Activated naive CD8-positive, alpha-beta T cell (primary cell): ENCODE measurements around the gene XYLB.
A peak's percentile ranks its signal among the peaks of the same experiment; 100 is the strongest.
"Not testable (repeated sequence)": the region's sequence is repeated elsewhere in the genome, so short reads cannot be mapped to it uniquely, and the experiment has no call there.

Experiments used
- H3K27ac Mint-ChIP-seq: one replicate; pipeline ENCODE4 v1.8.0; 2021; ENCODE audit warnings: mixed read lengths
- H3K27me3 Mint-ChIP-seq: one replicate; pipeline ENCODE4 v1.8.0; 2021; ENCODE audit warnings: mixed read lengths
- H3K36me3 Mint-ChIP-seq: one replicate; pipeline ENCODE4 v1.8.0; 2021; ENCODE audit warnings: mixed read lengths
- H3K4me1 Mint-ChIP-seq: one replicate; pipeline ENCODE4 v1.8.0; 2021; ENCODE audit warnings: low read depth, mixed read lengths
- H3K4me3 Mint-ChIP-seq: one replicate; pipeline ENCODE4 v1.8.0; 2021; ENCODE audit warnings: mild to moderate bottlenecking, mixed read lengths
- H3K9me3 Mint-ChIP-seq: one replicate; pipeline ENCODE4 v1.8.0; 2021; ENCODE audit warnings: low read depth, mixed read lengths

XYLB gene

GRCh38 chr3:38383156-38383875 lies 36.7 kb downstream of the XYLB start:
- Mint-ChIP-seq H3K27ac (no peak overlapping the region), H3K4me3 (no peak overlapping the region), H3K27me3 (no peaks in the 10 kb centered on the region), H3K36me3 (peaks cover 17% of the 10 kb centered on the region), H3K4me1 (no peaks in the 10 kb centered on the region), H3K9me3 (peaks cover 18% of the 10 kb centered on the region)

DNA sequence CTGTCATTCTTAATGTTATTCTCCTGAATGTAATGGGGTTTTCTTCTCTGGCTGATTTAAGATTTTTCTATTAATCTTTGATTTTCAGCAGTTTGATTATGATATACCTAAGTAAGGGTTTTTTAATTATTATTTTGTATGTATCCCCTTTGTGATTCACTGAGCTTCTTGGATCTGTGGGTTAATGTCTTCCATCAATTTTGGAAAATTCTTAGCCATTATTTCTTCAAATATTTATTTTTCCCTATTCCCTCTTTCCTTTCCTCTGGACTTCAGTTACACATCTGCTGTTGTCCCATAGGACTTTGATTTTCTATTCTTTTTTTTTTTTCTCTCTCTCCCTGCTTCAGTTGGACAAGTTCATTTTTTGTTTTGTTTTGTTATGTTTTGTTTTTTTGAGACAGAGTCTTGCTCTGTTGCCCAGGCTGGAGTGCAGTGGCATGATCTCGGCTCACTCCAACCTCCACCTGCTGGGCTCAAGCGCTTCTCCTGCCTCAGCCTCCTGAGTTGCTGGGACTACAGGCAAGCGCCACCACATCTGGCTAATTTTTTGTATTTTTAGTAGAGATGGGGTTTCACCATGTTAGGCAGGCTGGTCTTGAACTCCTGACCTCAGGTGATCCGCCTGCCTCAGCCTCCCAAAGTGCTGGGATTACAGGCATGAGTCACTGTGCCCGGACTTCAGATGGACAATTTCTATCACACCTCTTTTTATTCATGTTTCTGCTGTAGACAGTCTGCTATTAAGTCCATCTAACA lies 40.6 kb downstream of the XYLB start:
- Mint-ChIP-seq H3K4me1 (no peaks in the 10 kb centered on the region), H3K27ac (no peak overlapping the region), H3K36me3 (peaks cover 11% of the 10 kb centered on the region), H3K27me3 (no peaks in the 10 kb centered on the region), H3K9me3 (peaks cover 16% of the 10 kb centered on the region), H3K4me3 (no peak overlapping the region)

- Mint-ChIP-seq H3K27me3 (no peaks in the 10 kb centered on the region), H3K27ac (no peak overlapping the region), H3K9me3 (peaks cover 16% of the 10 kb centered on the region), H3K36me3 (peaks cover 11% of the 10 kb centered on the region), H3K4me1 (no peaks in the 10 kb centered on the region), H3K4me3 (no peak overlapping the region)
These were observed 41.3 kb downstream of the XYLB start for GRCh38 chr3:38387862-38388261.

GRCh38 chr3:38392604-38393163 lies 46.1 kb downstream of the XYLB start:
- Mint-ChIP-seq H3K4me1 (no peaks in the 10 kb centered on the region), H3K27ac (no peak overlapping the region), H3K27me3 (no peaks in the 10 kb centered on the region), H3K4me3 (no peak overlapping the region), H3K9me3 (peaks cover 9% of the 10 kb centered on the region), H3K36me3 (peaks cover 8% of the 10 kb centered on the region)

DNA sequence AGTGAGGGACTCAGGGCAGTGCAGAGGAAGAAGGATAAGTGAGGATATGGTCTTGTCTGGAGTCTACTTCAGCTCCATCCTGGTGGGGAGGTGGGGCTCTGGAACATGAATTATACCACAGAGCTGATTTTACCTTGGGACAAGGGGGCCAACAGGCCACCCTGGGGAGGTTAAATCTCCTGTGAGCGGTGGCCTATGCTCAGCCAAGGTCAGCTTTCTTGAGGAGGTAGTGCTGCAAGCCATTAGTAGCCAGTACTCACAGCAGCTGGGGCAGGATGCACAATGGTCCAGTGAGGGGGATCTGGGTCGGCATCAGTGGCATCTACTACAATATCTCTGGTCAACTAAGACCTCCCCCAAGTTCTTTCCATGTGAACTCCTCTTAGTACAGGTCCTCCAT lies 49.7 kb downstream of the XYLB start:
- H3K4me1 Mint-ChIP-seq, result no peaks in the 10 kb centered on the region
- no peaks in the 10 kb centered on the region for H3K9me3 Mint-ChIP-seq
- peaks cover 14% of the 10 kb centered on the region for H3K36me3 Mint-ChIP-seq
- H3K27me3 Mint-ChIP-seq, result no peaks in the 10 kb centered on the region
- no peak overlapping the region for H3K4me3 Mint-ChIP-seq
- H3K27ac Mint-ChIP-seq, result no peak overlapping the region

- Mint-ChIP-seq H3K4me1 (no peaks in the 10 kb centered on the region), H3K27ac (no peak overlapping the region), H3K27me3 (no peaks in the 10 kb centered on the region), H3K4me3 (no peak overlapping the region), H3K36me3 (peaks cover 15% of the 10 kb centered on the region), H3K9me3 (no peaks in the 10 kb centered on the region)
These were observed 50.3 kb downstream of the XYLB start for GRCh38 chr3:38396861-38397260.

DNA sequence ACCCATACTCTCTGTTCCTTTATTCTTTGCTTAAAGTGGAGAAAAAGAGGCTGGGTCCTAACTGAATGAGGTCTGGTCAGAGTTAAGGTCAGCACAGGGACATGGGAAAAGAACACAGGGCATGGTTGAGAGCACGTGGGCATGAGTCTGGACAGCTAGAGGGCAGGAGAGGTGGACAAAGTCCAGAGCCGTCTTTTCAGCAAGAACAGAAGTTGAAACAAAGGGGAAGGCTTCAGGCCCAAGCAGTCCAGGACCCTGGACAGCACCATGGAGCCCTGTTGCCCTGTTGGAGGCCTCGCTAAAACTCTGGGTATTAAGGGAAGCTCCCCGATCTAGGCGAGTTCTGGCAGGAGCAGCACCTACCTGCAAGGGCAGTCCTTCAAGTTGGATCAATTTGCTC lies 50.7 kb downstream of the XYLB start:
- no peak overlapping the region for H3K27ac Mint-ChIP-seq
- no peaks in the 10 kb centered on the region for H3K27me3 Mint-ChIP-seq
- H3K36me3 Mint-ChIP-seq, result peaks cover 18% of the 10 kb centered on the region
- no peaks in the 10 kb centered on the region for H3K4me1 Mint-ChIP-seq
- H3K4me3 Mint-ChIP-seq, result no peak overlapping the region
- no peaks in the 10 kb centered on the region for H3K9me3 Mint-ChIP-seq

DNA sequence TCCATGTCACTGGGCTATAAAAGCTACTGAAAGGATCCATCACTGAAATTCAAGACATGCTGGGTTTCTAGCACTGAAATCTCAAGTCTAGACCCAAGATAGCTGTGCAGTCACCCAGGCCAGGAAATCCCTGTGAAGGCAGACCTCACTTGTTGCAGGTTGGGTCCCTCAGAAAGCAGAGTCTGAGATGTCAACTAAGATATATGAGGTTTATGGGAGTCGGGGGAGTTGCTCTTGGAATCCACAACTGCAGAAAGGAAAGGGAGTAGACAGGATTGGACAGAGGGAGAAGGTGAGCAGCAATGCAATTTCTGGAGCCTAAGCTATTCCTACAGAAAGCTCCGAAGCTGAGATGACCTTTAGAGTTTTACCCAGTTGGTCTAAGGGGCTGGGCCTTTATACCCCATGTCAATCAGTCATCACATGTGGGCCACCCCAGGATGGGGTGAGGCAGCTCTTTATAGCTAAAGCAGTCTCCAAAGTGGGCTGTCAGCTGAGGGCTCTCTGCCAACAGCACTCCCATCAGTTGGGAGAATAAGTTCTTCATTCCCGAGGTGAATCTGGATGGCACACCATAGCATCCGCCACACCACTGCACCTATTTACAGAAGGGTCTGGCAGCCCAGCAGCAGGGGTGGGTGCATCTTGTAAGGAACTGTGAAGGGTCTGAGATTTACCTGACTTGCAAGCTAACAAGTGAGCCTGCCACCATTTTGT lies 54.8 kb downstream of the XYLB start:
- peaks cover 20% of the 10 kb centered on the region for H3K36me3 Mint-ChIP-seq
- H3K27me3 Mint-ChIP-seq, result no peaks in the 10 kb centered on the region
- no peaks in the 10 kb centered on the region for H3K9me3 Mint-ChIP-seq
- H3K27ac Mint-ChIP-seq, result no peak overlapping the region
- H3K4me1 Mint-ChIP-seq, result no peaks in the 10 kb centered on the region
- H3K4me3 Mint-ChIP-seq, result no peak overlapping the region

- Mint-ChIP-seq H3K4me3 (no peak overlapping the region), H3K27me3 (no peaks in the 10 kb centered on the region), H3K9me3 (no peaks in the 10 kb centered on the region), H3K4me1 (no peaks in the 10 kb centered on the region), H3K36me3 (peaks cover 15% of the 10 kb centered on the region), H3K27ac (no peak overlapping the region)
These were observed 57.7 kb downstream of the XYLB start for GRCh38 chr3:38404286-38404685.

GRCh38 chr3:38411591-38411990 lies 65.0 kb downstream of the XYLB start:
- Mint-ChIP-seq H3K27ac (no peak overlapping the region), H3K4me3 (no peak overlapping the region), H3K27me3 (no peaks in the 10 kb centered on the region), H3K9me3 (no peaks in the 10 kb centered on the region), H3K36me3 (peaks cover 3% of the 10 kb centered on the region), H3K4me1 (no peaks in the 10 kb centered on the region)

DNA sequence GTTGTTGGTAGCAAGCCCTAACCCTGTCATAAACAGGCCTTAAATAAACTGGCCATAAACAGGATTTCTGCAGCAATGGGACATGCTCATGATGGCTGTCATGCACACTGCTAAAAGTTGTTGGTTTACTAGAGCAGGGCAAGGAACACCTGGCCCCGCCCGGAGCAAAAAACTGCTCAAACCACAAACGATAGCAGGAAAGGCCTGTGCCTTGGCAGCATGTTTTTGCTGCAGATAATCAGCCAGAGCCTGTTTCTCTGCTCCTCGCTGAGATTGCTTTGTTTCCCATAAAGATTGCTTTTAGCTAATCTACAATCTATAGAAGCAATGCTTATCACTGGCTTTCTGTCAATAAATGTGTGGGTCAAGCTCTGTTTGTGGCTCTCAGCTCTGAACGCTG lies 74.2 kb downstream of the XYLB start:
- H3K36me3 Mint-ChIP-seq, H3K9me3 Mint-ChIP-seq, H3K4me3 Mint-ChIP-seq, H3K27me3 Mint-ChIP-seq: not testable (repeated sequence)
- H3K4me1 Mint-ChIP-seq, result peaks cover 22% of the 10 kb centered on the region
- peak overlapping the region; percentile 31 for H3K27ac Mint-ChIP-seq

DNA sequence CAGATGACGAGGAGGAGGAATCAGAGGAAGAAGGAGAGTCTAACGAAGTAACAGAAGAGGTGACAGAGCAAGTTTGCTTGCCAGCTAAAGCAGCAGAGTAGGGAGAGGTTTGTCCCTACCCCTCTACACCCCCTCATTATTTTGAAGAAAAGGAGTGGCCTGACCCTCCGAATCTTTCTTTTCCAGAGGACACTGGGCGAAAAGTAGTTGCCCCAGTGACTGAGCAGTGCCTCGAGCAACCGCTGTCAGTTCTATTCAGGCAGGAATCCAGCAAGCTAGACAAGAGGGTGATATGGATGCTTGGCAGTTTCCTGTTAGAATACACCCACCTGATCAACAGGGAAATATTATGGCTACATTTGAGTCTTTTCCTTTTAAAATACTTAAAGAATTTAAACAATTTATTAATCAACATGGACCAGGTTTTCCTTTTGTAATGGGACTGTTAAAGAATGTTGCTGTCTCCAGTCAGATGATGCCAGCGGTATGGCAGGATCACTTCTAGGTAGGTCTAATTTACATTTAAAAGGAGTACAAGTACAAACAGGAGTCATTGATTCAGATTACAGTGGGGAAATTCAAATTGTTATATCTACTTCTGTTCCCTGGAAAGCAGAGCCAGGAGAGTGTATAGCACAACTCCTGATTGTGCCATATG lies 75.2 kb downstream of the XYLB start:
- Mint-ChIP-seq H3K36me3 (no peaks in the 10 kb centered on the region), H3K27me3 (no peaks in the 10 kb centered on the region), H3K4me1 (peaks cover 32% of the 10 kb centered on the region), H3K4me3 (no peak overlapping the region), H3K27ac (no peak overlapping the region), H3K9me3 (no peaks in the 10 kb centered on the region)

GRCh38 chr3:38426798-38427426 lies 80.3 kb downstream of the XYLB start:
- Mint-ChIP-seq H3K4me1 (peaks cover 40% of the 10 kb centered on the region), H3K4me3 (peak overlapping the region; percentile 2)
- not testable (repeated sequence) for H3K27ac Mint-ChIP-seq, H3K27me3 Mint-ChIP-seq, H3K36me3 Mint-ChIP-seq, H3K9me3 Mint-ChIP-seq

DNA sequence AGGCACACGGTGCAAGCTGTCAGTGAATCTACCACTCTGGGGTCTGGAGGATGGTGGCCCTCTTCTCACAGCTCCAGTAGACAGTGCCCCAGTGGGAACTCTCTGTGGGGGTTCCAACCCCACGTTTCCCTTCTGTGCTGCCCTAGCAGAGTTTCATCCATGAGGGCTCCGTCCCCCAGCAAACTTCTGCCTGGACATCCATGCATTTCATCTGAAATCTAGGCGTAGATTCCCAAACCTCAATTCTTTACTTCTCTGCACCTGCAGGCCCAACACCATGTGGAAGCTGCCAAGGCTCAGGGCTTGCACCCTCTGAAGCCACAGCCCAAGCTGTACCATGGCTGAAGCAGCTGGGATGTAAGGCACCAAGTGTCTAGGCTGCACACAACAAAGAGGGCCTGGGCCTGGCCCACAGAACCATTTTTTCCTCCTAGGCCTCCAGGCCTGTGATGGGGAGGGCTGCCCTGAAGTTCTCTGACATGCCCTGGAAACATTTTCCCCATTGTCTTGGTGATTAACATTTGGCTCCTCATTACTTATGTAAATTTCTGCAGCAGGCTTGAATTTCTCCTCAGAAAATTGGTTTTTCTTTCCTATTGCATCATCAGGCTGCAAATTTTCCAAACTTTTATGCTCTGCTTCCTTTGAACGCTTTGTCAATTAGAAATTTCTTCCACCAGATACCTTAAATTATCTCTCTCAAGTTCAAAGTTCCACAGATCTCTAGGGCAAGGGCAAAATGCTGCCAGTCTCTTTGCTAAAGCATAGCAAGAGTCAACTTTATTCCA lies 86.5 kb downstream of the XYLB start:
- not testable (repeated sequence) for H3K27ac Mint-ChIP-seq, H3K4me3 Mint-ChIP-seq, H3K27me3 Mint-ChIP-seq
- peaks cover 22% of the 10 kb centered on the region for H3K36me3 Mint-ChIP-seq
- peaks cover 16% of the 10 kb centered on the region for H3K4me1 Mint-ChIP-seq
- peaks cover 18% of the 10 kb centered on the region for H3K9me3 Mint-ChIP-seq
